ENCODE measurements around the gene FAM9C. TPM values are rescaled to one million over a fixed set of nuclear protein-coding genes. Genes with fewer than 3 reads are reported as not detected.

FAM9C gene
- total RNA-seq, 1 donor from 2014 or later, result not detected

DNA sequence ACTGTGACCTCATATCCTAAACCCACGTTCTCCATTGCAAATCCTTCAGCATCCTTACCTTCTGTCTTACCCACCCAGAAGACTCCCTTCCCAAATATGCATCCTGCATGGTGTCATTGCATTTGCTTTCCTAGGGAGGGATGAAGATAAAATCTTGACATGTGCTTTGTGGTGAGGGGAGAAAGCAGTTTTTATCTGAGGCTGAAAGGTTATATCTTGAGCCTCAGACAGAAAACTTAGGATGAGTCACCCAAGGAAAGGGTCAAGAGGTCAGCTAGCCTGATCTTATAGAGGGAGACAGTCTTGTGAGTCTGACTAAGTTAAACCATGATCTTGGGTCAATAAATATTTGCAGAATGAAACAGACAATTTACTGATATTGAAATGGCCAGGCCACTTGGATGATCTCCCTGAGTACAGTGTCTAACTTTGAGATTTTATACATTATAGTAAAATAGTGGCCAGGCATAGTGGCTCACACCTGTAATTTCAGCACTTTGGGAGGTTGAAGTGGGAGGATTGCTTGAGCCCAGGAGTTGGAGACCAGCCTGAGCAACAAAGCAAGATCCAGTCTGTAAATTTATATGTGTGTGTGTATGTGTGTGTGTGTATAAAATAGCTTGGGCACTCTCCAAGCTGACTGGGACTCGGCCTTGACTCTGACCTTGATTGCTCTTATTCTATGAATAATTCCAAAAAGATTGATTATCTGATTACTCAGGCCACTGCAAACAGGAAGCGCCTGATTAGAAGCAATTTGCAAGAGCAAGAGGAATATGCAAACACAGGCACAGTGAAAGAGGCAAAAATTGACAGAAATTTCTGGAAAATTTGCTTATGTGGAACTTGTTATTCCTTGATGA lies 15.4 kb upstream of the FAM9C start:
- no peak overlapping the region for H3K27ac Mint-ChIP-seq (ENCODE audit: unreplicated experiment)
- H3K36me3 Mint-ChIP-seq (ENCODE audit: unreplicated experiment), result peaks cover 8% of the 10 kb centered on the region
- DNase-seq, result no peak
- no peak overlapping the region for H3K4me3 Mint-ChIP-seq (ENCODE audit: unreplicated experiment)
- peaks cover 6% of the 10 kb centered on the region for H3K9me3 Mint-ChIP-seq (ENCODE audit: unreplicated experiment)
- peaks cover 3% of the 10 kb centered on the region for H3K27me3 Mint-ChIP-seq (ENCODE audit: unreplicated experiment)
- TF ChIP-seq, protein P1, sequence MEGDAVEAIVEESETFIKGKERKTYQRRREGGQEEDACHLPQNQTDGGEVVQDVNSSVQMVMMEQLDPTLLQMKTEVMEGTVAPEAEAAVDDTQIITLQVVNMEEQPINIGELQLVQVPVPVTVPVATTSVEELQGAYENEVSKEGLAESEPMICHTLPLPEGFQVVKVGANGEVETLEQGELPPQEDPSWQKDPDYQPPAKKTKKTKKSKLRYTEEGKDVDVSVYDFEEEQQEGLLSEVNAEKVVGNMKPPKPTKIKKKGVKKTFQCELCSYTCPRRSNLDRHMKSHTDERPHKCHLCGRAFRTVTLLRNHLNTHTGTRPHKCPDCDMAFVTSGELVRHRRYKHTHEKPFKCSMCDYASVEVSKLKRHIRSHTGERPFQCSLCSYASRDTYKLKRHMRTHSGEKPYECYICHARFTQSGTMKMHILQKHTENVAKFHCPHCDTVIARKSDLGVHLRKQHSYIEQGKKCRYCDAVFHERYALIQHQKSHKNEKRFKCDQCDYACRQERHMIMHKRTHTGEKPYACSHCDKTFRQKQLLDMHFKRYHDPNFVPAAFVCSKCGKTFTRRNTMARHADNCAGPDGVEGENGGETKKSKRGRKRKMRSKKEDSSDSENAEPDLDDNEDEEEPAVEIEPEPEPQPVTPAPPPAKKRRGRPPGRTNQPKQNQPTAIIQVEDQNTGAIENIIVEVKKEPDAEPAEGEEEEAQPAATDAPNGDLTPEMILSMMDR (IDR thresholded peaks at IDR 0.05; ENCODE audit: partially characterized antibody, unreplicated experiment), result no peak
- H3K4me1 Mint-ChIP-seq (ENCODE audit: low read depth, unreplicated experiment), result no peaks in the 10 kb centered on the region

DNA sequence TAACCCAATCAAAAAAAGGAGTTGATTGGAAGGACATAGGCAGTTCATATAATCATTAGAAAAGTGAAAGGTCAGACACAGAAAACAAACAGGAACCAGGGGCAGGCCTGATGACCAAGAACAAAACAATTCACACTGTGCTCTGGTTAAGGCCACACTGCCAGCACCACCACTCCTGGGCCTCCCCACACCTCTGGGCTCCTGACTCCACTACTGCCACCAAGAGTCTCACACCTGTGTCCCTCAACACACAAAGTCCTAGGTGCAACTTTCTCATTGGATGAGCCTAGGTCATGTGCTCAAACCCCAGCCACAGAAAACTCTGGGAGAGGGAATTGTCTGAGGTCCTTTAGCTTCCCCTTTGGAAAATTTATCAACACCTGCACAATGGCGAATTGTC lies 11.1 kb upstream of the FAM9C start:
- Mint-ChIP-seq H3K9me3 (ENCODE audit: unreplicated experiment) (no peaks in the 10 kb centered on the region), H3K4me3 (ENCODE audit: unreplicated experiment) (no peak overlapping the region), H3K27ac (ENCODE audit: unreplicated experiment) (no peak overlapping the region), H3K36me3 (ENCODE audit: unreplicated experiment) (no peaks in the 10 kb centered on the region), H3K4me1 (ENCODE audit: low read depth, unreplicated experiment) (no peaks in the 10 kb centered on the region), H3K27me3 (ENCODE audit: unreplicated experiment) (no peaks in the 10 kb centered on the region)
- TF ChIP-seq, protein P1 (IDR thresholded peaks at IDR 0.05; ENCODE audit: partially characterized antibody, unreplicated experiment), result no peak
- DNase-seq, result no peak

DNA sequence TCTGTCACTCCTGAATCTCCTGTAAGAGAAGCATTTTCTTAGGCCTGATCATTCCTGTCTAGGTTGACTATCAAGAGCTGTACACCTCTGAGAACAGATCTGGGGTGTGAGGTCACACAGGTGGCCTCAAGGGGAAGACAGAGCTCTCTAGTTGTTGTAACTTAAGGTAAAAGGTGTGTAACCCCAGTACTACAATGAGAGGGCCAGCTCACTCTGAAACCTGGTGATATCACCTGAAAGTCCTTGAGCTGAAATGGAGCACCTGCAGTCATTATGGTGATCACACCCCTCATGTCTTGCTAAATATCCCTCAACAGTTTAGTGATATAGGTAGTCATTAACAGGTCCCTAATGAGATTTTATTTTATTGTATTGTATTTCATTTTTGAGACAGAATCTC lies 8.8 kb upstream of the FAM9C start:
- TF ChIP-seq, protein P1 (IDR thresholded peaks at IDR 0.05; ENCODE audit: partially characterized antibody, unreplicated experiment), result no peak
- no peaks in the 10 kb centered on the region for H3K4me1 Mint-ChIP-seq (ENCODE audit: low read depth, unreplicated experiment)
- H3K27me3 Mint-ChIP-seq (ENCODE audit: unreplicated experiment), result no peaks in the 10 kb centered on the region
- no peak overlapping the region for H3K27ac Mint-ChIP-seq (ENCODE audit: unreplicated experiment)
- no peaks in the 10 kb centered on the region for H3K36me3 Mint-ChIP-seq (ENCODE audit: unreplicated experiment)
- no peaks in the 10 kb centered on the region for H3K9me3 Mint-ChIP-seq (ENCODE audit: unreplicated experiment)
- no peak overlapping the region for H3K4me3 Mint-ChIP-seq (ENCODE audit: unreplicated experiment)
- no peak for DNase-seq

DNA sequence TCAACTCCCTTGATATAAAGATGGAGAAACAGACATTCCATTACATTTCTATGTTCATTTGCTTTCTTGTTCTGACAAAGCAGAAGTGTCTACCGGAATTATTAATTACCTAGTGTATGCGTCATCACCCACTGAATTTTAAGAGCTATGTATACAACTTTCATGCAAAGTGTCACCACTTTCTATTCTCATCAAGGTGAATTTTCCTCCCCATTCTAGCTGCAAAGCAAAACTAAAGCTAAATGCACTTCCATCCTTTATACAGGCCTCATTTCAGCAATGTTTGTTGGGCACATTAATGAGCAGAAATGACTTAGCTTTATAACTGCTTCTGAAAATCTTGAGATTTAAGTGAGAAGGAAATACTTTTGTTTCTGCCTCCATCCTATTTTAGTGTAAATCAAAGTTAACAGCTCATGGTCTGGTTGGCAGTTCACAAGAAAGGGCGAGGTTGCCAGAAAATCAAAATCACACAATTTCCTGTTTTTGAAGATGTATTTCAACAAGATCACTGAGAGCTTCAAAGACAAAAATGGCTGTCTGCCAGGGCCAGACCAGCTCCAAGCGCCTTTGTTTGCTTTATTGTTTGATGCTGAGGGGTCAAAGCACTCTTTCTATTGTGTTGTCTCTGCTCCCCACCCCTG lies 7.2 kb upstream of the FAM9C start:
- DNase-seq, result no peak
- Mint-ChIP-seq H3K36me3 (ENCODE audit: unreplicated experiment) (no peaks in the 10 kb centered on the region), H3K9me3 (ENCODE audit: unreplicated experiment) (no peaks in the 10 kb centered on the region), H3K4me3 (ENCODE audit: unreplicated experiment) (no peak overlapping the region), H3K27me3 (ENCODE audit: unreplicated experiment) (no peaks in the 10 kb centered on the region), H3K27ac (ENCODE audit: unreplicated experiment) (no peak overlapping the region), H3K4me1 (ENCODE audit: low read depth, unreplicated experiment) (no peaks in the 10 kb centered on the region)
- TF ChIP-seq, protein P1 (IDR thresholded peaks at IDR 0.05; ENCODE audit: partially characterized antibody, unreplicated experiment), result no peak

DNA sequence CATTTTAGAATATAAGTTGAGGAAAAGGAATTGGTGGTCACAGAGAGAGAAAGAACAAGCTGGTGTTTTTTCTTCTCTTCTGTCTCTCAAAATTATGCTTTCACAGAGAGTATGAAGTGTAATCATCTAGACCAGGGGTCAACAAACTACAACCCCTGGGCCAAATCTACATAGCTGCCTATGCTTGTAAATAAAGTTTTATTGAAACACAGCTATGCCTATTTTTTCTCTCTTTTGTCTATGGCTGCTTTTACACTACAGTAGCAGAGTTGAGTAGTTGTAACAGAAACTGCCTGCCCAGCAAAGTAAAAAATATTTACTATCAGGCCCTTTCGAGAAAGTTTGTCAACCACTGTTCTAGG lies 6.7 kb upstream of the FAM9C start:
- Mint-ChIP-seq H3K4me1 (ENCODE audit: low read depth, unreplicated experiment) (no peaks in the 10 kb centered on the region), H3K4me3 (ENCODE audit: unreplicated experiment) (no peak overlapping the region), H3K27ac (ENCODE audit: unreplicated experiment) (no peak overlapping the region), H3K9me3 (ENCODE audit: unreplicated experiment) (no peaks in the 10 kb centered on the region), H3K36me3 (ENCODE audit: unreplicated experiment) (no peaks in the 10 kb centered on the region), H3K27me3 (ENCODE audit: unreplicated experiment) (no peaks in the 10 kb centered on the region)
- DNase-seq, result no peak
- TF ChIP-seq, protein P1 (IDR thresholded peaks at IDR 0.05; ENCODE audit: partially characterized antibody, unreplicated experiment), result no peak
